NCI-H226 (cell line): ENCODE measurements around the gene ASTE1.
"Not testable (repeated sequence)": the region's sequence is repeated elsewhere in the genome, so short reads cannot be mapped to it uniquely, and the experiment has no call there.

Source experiments
- DNase-seq: peaks from one replicate; pipeline ENCODE4 v3.0.0-alpha.2; 2015

Gene ASTE1

DNA sequence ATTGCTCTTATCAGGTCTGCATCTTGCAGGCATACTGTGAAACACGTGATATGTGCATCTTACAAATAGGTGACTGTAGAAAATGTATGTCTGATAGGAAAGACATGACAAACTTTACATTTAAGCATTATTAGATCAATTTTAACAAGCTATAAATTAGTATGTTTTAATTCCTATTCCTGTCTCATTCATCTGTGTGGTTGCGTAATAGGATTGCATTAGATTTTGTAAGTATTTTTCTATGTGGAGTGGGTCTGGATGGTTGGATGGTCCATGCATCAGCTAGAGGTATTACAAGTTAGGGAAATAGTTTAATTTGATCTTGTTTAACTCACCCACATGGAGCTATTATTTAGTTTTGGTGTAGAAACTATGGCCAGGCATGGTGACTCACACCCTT lies 18.8 kb downstream of the ASTE1 start:
- no peak for DNase-seq

DNA sequence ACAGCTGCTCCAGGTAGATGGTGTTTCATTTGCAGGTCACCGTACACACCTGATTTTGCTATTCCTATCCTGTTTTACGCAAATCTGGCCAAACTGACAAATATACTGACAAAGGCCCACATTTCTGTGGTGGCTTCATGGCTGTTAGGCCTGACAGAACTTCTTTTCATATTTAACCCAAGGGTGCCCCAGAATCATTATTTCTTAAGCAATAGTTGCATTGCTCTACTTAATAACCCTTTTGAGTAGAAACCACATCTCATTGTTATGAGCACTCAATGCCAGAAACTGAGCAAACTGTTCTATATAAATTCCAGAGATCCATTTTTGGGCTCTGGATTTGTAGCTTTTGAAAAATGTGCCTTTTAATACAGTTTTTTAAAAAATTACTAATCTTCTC lies 19.4 kb downstream of the ASTE1 start:
- no peak for DNase-seq

DNA sequence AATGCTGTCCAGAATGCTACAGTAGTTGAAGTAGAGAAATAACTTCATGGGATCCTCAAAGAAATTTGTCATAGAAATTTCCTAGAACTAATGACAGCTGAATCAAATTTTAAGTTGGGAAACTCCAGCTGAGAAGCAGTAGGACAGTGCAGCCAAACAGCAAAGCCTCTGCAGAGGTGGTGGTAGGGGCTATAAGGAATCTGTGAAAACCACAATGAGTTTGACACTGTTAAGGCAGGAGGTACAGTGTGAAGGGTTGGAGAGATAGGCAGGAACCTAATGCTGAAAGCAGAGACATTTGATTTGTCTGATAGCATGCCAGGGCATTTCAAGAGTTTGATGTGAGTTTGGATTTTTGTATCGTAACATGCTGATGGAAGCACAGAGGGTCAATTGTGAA lies 22.0 kb downstream of the ASTE1 start:
- no peak for DNase-seq

DNA sequence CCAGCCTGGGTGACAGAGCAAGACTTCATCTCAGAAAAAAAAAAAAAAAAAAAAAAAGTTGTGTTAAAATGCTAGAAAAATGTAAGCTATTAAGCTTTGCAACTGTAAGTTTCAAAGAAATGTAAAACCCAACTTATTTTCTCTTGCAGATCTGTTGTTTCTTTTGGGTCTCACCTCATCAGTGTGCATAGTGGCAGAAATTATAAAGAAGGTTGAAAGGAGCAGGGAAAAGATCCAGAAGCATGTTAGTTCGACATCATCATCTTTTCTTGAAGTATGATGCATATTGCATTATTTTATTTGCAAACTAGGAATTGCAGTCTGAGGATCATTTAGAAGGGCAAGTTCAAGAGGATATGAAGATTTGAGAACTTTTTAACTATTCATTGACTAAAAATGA lies 25.6 kb downstream of the ASTE1 start:
- DNase-seq: no peak

DNA sequence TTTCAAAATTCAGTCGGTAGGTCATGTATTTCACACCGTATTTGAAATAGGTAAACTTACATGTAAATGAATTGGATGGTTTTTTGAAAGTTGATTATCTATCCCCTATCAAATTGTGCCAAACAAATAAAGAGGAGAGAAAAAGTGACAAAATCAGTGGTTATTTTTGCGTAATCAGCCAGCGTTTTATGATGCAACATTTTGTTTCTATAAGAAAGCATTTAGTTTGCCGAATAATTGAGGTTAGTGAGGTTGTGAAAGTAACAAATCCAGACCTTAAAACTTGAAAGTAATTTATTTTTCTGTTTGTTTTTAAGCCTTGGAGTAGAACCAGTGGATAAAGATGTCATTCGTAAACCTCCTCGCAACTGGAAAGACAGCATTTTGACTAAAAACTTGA lies 29.3 kb downstream of the ASTE1 start:
- DNase-seq: no peak

DNA sequence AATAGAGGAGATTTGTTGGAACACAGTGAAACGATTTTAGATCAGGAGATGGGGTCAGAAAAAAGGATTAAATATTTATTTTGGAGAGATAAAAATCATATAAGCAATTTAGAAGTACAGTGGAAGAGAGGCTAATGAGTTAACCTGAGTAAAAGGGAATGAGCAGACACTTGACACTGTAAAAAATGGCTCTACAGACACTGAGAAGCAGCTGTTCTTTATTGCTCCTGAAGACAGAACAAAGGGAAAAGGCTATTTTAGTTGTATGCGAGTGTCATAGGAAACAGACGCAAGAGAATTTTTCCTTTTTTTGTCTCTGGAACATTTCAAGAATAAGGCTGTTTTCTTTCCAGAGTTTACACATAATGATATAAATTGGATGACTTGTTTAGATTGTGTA lies 34.3 kb downstream of the ASTE1 start:
- no peak for DNase-seq

DNA sequence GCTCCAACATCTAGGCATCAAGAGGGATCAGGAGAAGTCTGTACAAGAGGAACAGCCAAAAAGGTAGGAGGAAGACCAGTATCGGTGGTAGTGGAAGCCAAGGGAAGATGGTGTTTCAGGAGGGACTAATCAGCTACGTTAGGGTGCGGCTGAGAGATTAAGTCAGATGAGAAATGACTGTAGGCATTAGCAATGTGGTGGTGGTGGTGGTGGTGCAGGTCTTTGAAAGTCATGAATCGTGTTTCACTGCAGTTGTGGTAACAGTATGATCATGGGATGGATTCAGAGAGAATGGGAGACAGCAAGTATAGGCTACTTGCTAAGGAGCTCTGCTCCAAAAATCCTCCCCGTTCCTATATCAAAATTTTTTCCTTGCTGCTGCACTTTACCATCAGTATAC lies 35.5 kb downstream of the ASTE1 start:
- DNase-seq: no peak

DNA sequence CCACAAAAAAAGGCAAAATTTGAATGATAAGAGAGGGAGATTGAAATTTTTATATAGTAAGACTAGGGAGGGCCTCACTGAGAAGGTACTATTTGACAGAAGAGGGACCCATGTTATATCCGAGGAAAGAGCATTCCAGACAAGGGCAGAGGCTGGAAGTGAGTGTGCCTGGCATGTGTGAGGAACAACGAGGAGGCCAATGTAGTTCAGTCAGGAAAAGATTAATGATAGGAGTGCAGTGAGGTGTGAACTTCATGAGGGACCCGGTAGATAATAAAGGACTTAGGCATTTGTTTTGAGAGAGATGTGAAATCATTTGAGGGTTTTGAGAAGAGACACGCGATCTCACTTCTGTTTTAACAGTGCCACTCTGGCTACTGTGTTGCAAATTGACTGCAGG lies 36.3 kb downstream of the ASTE1 start:
- DNase-seq: no peak

DNA sequence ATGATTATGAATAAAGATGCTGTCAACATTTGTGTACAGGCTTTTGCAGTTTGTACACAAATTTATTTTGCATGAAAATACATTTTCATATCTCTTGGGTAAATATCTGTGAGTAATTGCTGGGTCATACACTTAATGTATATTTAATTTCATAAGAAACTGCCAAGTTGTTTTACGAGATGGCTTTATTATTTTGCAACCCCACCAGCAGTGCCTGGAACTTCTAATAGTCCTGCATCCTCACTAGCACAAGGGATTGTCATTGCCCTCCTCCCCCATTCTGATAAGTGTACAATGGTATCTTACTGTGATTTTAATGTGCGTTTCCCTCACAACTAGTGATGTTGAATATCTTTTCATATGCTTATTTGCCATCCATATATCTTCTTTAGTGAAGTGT lies 45.2 kb downstream of the ASTE1 start:
- DNase-seq: no peak

DNA sequence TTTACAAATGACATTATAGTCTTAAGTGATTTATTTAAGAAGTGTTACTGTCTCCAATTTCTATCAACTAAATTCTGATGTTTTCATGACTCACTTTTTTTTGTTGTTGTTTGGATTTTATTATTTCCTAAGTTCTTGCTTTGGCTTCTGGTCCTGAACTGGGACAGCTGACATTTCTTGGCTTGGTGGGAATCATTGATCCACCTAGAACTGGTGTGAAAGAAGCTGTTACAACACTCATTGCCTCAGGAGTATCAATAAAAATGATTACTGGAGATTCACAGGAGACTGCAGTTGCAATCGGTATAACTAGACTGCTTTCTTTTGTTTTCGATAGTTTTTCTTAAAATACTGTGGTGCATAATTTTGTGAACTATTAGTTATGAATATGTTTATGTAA lies 47.5 kb downstream of the ASTE1 start:
- DNase-seq: no peak

DNA sequence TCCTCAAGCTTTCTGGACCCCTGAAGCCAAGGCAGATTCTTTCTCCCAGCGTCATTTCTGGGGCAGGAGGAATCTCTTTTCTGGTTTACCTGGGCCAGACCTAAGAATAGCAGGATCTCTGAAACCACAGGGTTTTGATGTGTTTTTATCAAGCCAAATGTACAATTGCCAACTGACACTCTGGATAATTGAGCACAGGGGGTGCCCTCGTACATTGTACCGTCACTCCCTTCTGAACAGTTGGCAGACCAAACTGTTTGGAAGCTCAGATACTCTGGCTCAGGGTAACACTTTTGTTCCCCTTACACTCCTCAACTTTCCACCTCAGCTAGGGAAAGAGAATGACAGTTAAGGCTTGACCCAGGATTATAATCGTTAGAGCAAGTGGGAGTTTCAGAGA lies 49.9 kb downstream of the ASTE1 start:
- DNase-seq: no peak

DNA sequence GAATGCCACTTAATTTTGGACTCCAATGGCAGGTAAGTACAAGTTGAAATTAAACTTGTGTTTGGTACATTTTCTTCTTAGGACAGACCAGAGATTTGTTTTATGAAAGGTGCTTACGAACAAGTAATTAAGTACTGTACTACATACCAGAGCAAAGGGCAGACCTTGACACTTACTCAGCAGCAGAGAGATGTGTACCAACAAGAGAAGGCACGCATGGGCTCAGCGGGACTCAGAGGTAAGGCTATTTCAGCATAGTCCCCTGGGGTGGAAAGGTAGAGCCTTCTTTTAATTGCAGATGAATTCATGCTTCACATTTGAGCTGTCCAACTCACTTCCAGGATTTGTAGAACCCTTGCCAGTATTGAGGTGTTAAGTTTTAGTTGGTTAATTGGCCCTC lies 51.4 kb downstream of the ASTE1 start:
- DNase-seq: no peak

DNA sequence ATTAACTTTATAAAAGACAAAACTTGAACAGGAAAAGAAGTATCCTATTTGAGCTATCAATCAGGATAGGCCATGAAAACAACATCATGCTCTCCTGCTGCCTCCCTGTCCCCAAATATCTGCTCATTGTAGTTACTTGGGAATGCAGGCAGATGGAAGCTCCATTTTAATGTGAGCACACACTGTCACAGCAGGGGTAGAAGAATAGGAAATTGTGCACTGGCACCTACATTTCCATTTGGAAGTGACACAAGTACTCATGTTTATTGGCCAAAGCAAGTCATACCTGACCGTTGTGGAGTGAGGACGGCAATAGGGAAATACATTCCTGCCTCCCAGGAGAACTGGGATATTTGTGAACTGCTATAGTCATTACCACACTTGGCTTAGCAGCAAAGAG lies 52.4 kb downstream of the ASTE1 start:
- DNase-seq: no peak

DNA sequence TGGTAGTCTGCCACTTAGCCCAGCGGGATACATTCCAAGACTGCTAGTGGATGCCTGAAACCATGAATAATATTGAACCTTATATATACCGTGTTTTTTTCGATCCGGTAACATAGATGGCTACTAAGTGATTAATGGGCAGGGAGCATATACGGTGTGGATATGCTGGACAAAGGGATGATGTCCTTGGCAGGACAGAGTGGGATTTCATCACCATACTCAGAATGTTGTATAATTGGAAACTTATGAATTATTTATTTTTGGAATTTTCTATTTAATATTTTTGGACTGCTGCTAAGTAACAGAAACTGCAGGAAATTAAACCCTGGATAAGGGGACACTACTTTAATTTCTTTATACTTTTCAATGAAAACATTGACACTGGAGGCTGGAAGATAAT lies 53.2 kb downstream of the ASTE1 start:
- no peak for DNase-seq

DNA sequence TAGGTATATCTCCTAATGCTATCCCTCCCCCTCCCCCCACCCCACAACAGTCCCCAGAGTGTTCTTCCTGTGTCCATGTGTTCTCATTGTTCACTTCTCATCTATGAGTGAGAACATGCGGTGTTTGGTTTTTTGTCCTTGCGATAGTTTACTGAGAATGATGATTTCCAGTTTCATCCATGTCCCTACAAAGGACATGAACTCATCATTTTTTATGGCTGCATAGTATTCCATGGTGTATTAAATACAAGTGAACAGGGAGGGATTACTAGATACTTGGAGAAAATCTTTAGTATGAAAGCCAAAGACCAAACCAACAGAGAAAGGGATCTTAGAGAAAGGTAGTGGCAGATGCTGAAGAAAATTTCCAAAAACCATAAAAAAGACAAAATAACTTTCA lies 54.0 kb downstream of the ASTE1 start:
- DNase-seq: not testable (repeated sequence)

DNA sequence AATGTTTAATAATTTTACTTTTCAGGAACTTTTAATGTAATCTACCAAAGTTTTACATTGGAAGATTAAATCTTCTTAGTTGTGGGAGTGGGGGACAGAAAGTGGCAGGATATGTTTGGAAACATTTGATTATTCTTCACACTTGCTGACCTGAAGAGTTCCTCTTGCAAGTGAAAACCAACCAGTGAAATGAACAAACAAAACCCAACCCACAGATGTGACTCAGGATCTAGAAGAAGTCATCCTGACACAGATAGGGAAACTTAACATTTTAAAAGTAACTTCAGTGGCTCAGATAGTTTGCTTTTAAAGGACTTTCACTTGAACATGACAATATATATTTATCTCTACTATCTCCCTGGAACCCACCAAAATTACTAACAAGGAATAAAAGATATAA lies 55.4 kb downstream of the ASTE1 start:
- DNase-seq: no peak

DNA sequence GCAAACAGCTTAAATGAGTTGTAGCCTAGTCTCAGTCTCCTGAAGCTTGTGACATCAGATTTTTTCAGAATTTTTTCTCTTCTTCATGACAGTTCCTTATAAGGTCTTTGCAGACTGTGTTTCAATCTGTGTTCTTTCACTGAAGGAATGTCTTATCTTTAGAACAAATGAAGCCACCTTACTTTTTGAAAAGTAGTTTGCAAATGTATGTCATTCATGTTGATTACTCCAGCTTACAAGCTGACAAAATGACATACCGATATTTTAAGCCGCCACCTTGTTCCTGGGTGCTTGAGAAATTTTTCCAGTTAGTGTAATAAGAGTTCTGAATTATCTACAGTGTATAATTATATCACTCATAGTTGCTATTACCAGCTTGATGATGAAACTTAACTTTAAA lies 57.0 kb downstream of the ASTE1 start:
- no peak for DNase-seq

DNA sequence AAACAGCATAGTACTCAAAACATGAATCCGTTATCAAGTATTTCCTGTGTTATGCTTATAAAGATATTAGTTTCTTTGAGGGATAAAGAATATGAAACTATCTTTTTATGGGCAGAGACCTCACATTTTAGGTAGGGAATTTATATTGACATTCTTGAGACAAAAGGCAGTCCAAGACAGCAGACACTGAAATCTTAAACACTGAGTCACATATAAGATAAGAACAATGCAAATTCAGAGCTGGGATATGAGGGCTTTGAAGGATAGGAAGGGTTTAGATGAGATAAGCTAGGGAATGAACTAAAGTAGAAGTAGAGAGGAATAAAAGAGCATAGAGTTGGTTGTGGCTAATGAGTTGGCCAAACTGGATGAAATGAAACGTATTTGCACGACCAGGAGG lies 58.4 kb downstream of the ASTE1 start:
- peak; percentile 90 for DNase-seq

DNA sequence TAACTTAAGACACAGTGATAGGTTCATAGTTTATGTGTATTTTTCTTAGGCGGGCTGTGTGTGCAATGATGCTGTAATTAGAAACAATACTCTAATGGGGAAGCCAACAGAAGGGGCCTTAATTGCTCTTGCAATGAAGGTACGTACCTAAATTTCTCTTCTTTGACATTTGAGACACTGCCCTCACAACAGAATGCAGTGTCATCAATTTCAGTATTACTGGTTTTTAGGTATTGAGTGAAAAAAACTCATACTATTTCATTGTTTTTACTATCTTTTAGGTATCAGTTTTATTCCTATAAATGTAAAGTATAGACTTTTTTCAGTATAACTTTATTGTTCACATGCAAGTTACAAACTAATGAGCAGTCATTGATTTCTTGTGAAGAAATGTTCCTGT lies 59.3 kb downstream of the ASTE1 start:
- no peak for DNase-seq

DNA sequence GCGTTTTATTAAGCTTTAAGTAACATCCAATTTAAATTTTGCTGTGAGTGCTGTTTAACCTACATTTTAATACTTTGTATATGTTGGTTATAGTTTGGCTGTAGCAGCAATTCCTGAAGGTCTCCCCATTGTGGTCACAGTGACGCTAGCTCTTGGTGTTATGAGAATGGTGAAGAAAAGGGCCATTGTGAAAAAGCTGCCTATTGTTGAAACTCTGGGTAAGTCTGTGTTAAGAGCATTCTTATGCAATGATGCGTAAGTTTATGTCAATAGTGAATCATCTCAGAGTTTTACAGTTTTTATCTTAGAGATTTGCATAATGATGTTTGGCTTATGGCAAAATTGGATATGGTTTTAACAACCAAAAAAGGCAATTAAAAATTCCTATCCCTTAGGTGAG lies 62.7 kb downstream of the ASTE1 start:
- DNase-seq: peak; percentile 80
